Thyroid gland (tissue), 4 donors: ENCODE data around the gene C11orf21. TPM values are rescaled to one million over a fixed set of nuclear protein-coding genes. Genes with fewer than 3 reads are reported as not detected.

ENCODE experiments used
- DNase-seq, 2 donors: peaks; one replicate each; pipeline ENCODE4 v3.0.0-alpha.2; 2019
- H3K27ac ChIP-seq, 3 donors: fragments of 200-600 bp; sonication (generic); 1 replicate in 2 of 3; 2 replicates in 1 of 3; pipeline ENCODE4 v1.5.1; 2016 to 2019; ENCODE audit warnings: mild to moderate bottlenecking in 1 of 3, moderate library complexity in 1 of 3
- H3K27me3 ChIP-seq: fragments of 200-600 bp; sonication (generic); one replicate; pipeline ENCODE4 v1.5.1; 2019
- H3K36me3 ChIP-seq, 2 donors: fragments of 200-600 bp; sonication (generic); one replicate each; pipeline ENCODE4 v1.5.1; 2016 to 2019
- H3K4me1 ChIP-seq, 2 donors: fragments of 200-600 bp; sonication (generic); one replicate each; pipeline ENCODE4 v1.5.1; 2017 to 2019
- H3K4me3 ChIP-seq, 3 donors: fragments of 200-600 bp; sonication (generic); replicated peaks in 1 of 3; 1 replicate in 2 of 3; 2 replicates in 1 of 3; pipeline ENCODE4 v1.5.1; 2016; ENCODE audit warnings: mild to moderate bottlenecking in 1 of 3
- H3K9me3 ChIP-seq: fragments of 200-600 bp; sonication (generic); one replicate; pipeline ENCODE4 v1.5.1; 2017
- POLR2A ChIP-seq, 2 donors: fragments of 450-650 bp; IDR thresholded peaks; one replicate each; pipeline ENCODE4 v1.6.1; 2017; ENCODE audit warnings: antibody characterized with exemption in 2 of 2, mild to moderate bottlenecking in 2 of 2, moderate library complexity in 1 of 2
- WGBS, 2 donors: methylation state at CpG; one replicate each; pipeline ENCODE4 v1.1.5; 2017; 5-methylcytosine and 5-hydroxymethylcytosine counted together
- intact Hi-C: fragments of 100-400 bp; cut with DNase I; formaldehyde crosslinking; loops from one replicate; pipeline ENCODE4 v1.15.1; 2023
- total RNA-seq, 4 donors: library from RNA; depleted of rRNA; stranded (reverse); fragments of >200 nt; gene quantifications; one replicate each; pipeline ENCODE4 v1.2.3, GENCODE V29; 2016
- TF ChIP-seq, protein P1 (sequence below), 6 experiments: fragments of 200-600 bp in 3 of 6; fragments of 450-650 bp in 3 of 6; sonication (generic) in 3 of 6; IDR thresholded peaks; one replicate each; pipeline ENCODE4 v1.5.1; 2016 to 2019; ENCODE audit warnings: antibody characterized with exemption in 6 of 6, mild to moderate bottlenecking in 2 of 6, inconsistent platforms in 1 of 6, moderate library complexity in 1 of 6

The C11orf21 gene
- total RNA-seq, 4 donors from 2014 or later = 0.15 to 0.67 (median 0.45) TPM

DNA sequence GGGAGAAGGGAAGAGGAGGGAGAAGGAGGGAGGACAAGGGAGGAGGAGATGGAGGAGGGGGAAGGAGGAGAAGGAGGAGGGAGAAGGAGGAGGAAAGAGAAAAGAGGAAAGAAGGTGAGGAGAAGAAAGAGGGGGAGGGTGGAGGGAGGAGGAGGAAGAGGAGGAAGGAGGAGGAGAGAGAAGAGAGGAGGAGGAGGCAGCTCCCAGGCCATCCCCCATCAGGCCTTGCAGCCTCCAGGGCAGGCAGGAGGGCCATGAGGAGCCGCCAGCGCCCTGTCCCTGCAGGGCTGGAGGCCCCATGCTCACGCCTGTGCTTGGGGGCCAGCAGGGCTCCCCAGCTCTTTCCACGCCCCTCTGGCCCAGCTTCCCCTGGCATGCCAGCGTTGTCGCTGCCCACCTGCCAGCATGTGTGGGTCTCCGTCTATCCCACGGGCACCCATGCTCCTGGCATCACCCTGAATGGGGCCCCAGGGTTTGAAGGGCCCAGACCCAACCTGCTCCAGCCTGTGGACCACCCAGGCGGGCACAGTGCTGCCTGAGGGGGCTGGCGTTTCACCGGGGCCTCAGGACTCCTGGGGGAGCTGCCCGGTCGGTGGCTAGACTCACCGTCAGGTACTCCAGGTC, 5.3 kb upstream of the C11orf21 start:
- Histone ChIP-seq H3K27ac (peak overlapping the region in 2 of 3 donors; percentile 30 to 53), H3K9me3 (no peaks in the 10 kb centered on the region), H3K4me3 (no peak overlapping the region), H3K27me3 (no peaks in the 10 kb centered on the region), H3K36me3 (no peaks in the 10 kb centered on the region), H3K4me1 (peaks cover 10 to 37% of the 10 kb centered on the region in 2 donors)
- intact Hi-C loops = loop anchor here (10.0 kb wide), 1 partner anchor 588 kb away; no protein-coding TSS in a partner anchor
- TF ChIP-seq, protein P1, sequence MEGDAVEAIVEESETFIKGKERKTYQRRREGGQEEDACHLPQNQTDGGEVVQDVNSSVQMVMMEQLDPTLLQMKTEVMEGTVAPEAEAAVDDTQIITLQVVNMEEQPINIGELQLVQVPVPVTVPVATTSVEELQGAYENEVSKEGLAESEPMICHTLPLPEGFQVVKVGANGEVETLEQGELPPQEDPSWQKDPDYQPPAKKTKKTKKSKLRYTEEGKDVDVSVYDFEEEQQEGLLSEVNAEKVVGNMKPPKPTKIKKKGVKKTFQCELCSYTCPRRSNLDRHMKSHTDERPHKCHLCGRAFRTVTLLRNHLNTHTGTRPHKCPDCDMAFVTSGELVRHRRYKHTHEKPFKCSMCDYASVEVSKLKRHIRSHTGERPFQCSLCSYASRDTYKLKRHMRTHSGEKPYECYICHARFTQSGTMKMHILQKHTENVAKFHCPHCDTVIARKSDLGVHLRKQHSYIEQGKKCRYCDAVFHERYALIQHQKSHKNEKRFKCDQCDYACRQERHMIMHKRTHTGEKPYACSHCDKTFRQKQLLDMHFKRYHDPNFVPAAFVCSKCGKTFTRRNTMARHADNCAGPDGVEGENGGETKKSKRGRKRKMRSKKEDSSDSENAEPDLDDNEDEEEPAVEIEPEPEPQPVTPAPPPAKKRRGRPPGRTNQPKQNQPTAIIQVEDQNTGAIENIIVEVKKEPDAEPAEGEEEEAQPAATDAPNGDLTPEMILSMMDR (IDR thresholded peaks at IDR 0.05) = no peak
- TF ChIP-seq POLR2A (IDR thresholded peaks at IDR 0.05) = no peak
- no peak for DNase-seq
- 69 to 74% methylated on average over 8 to 9 of the region's 14 CpGs for WGBS, 2 donors

DNA sequence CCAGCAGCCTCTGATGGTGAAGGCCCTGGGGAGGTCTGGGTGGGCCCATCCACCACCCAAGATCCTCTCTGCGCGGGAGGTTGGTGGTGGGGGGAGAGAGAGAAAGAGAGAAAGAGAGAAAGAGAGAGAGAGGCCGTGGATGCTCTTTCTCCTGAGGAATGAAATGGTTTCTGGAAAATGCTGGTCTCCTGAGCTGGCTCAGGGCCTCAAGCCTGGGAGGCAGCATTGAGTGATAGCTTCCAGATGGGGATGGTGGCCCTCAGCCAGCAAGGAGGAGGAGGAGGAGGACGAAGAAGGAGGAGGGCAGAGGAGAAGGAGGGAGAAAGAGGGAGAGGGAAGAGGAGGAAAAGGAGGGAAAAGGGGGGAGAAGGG, 4.7 kb upstream of the C11orf21 start:
- WGBS, 2 donors = 36 to 48% methylated on average over 4 of the region's 4 CpGs
- DNase-seq = no peak
- no peaks in the 10 kb centered on the region for H3K27me3 ChIP-seq
- no peaks in the 10 kb centered on the region for H3K9me3 ChIP-seq
- intact Hi-C loops = loop anchor here (10.0 kb wide), 1 partner anchor 588 kb away; no protein-coding TSS in a partner anchor
- peak overlapping the region; percentile 49 to 85 (median 73) for H3K27ac ChIP-seq
- no peaks in the 10 kb centered on the region for H3K36me3 ChIP-seq
- H3K4me1 ChIP-seq = peaks cover 10 to 37% of the 10 kb centered on the region in 2 donors
- no peak overlapping the region for H3K4me3 ChIP-seq
- TF ChIP-seq, protein P1 (IDR thresholded peaks at IDR 0.05) = no peak
- TF ChIP-seq POLR2A (IDR thresholded peaks at IDR 0.05) = no peak

DNA sequence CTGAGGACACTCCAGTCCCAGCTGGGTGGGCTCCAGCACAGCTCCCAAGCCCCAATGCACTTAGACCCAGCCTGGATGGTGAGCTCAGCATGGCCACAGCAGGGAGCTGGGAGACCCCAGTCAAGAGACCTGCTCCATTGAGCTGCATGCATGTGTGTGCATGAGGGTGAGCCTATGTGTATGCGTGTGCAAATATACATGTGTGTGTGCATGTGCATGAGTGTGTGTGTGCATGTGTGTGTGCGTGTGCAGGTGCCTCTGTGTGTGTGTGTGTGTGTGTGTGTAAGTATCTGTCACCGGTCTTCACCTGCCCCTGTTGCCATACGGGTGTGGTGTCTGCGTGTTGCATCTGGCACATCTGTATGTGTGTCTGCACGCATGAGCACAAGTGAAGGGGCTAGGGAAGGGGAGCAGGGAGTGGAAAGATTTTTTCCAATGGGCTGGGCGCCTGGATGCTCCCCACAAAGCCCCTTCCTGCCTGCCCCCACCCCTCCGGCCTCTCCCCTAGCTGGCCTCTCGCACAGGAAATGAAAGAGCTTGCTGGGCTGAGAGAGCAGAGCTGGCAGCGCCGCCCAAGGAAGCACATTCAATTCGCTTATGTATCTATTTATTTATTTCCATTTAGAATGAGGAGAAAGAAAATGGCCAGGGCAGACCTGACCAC, 4.2 kb upstream of the C11orf21 start:
- WGBS, 2 donors = 50 to 55% methylated on average over 12 of the region's 12 CpGs
- TF ChIP-seq POLR2A (IDR thresholded peaks at IDR 0.05) = no peak
- TF ChIP-seq, protein P1 (IDR thresholded peaks at IDR 0.05) = no peak
- H3K4me1 ChIP-seq = peaks cover 10 to 37% of the 10 kb centered on the region in 2 donors
- no peaks in the 10 kb centered on the region for H3K27me3 ChIP-seq
- no peak for DNase-seq
- H3K9me3 ChIP-seq = no peaks in the 10 kb centered on the region
- intact Hi-C loops = loop anchor here (2.0 to 10.0 kb wide), 2 partner anchors 115 to 589 kb away; no protein-coding TSS in a partner anchor
- H3K36me3 ChIP-seq = no peaks in the 10 kb centered on the region
- H3K4me3 ChIP-seq = no peak overlapping the region
- H3K27ac ChIP-seq = peak overlapping the region; percentile 49 to 85 (median 73)

DNA sequence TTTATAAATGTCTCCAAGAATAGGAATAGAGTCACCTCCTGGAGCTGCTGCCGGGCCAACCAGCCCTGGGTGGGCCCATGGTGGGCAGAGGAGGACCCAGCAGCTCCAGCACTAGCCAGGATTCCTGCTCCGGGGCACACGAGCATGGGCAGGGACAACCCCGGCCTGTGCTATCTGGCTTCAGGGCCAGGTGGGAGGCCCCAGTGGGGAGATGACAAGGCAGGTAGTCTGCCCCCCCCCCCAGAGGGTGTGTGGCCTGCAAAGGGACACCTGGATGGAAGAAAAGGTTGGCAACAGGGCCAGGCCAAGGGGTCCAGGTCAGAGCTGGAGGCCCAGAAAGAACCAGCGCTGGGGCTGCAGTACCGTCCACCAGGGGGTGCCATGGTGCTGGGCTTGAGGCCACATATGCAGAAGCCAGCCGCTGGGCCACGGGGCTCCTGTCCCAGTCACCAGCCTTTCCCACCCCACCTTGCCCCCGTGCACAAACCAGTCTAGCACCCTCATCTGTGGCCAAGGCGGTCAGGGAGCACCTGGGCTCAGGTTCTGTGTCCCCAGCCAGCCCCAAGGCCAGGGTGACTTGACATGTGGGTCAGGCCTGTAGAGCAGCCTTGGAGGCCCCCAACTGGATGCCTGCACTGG, 3.5 kb upstream of the C11orf21 start:
- Histone ChIP-seq H3K4me3 (no peak overlapping the region), H3K27me3 (no peaks in the 10 kb centered on the region), H3K27ac (peak overlapping the region in 2 of 3 donors; percentile 22 to 85), H3K36me3 (no peaks in the 10 kb centered on the region), H3K9me3 (no peaks in the 10 kb centered on the region), H3K4me1 (peaks cover 10 to 37% of the 10 kb centered on the region in 2 donors)
- intact Hi-C loops = loop anchor here (2.0 to 10.0 kb wide), 2 partner anchors 116 to 590 kb away; no protein-coding TSS in a partner anchor
- WGBS, 2 donors = 28 to 90% methylated on average over 2 to 9 of the region's 10 CpGs
- TF ChIP-seq POLR2A (IDR thresholded peaks at IDR 0.05) = no peak
- TF ChIP-seq, protein P1 (IDR thresholded peaks at IDR 0.05) = peak; percentile 81 to 96 (median 90)
- peak; percentile 84 to 87 for DNase-seq
